ENCODE measurements around the gene SPPL2C.
"Not testable (repeated sequence)": the region's sequence is repeated elsewhere in the genome, so short reads cannot be mapped to it uniquely, and the experiment has no call there.

Gene SPPL2C

DNA sequence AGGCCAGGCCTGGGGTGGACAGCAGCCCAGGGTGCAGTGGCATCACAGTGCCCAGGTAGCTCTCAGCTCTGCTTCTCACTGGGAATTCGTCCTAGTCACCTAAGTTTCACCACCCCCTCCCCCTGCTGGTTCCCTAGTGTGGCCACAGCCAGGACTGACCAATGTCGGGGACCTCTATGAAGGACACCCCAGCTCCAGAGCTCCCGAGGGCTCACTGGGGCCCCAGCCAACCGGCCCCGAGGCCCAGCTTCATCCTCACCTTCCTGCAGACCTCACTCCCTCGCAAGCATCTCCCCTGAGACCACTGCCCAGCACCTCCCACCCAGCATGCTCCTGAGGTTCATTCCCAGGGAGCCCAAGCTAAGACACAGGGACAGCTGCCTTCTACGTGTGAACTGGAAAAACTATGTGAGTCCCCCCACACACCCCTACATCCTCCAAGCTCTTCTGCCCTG, 4.9 kb downstream of the SPPL2C start:
- DNase-seq (ENCODE audit: insufficient read length, low spot score) (no peak), FAIRE-seq (no peak)

DNA sequence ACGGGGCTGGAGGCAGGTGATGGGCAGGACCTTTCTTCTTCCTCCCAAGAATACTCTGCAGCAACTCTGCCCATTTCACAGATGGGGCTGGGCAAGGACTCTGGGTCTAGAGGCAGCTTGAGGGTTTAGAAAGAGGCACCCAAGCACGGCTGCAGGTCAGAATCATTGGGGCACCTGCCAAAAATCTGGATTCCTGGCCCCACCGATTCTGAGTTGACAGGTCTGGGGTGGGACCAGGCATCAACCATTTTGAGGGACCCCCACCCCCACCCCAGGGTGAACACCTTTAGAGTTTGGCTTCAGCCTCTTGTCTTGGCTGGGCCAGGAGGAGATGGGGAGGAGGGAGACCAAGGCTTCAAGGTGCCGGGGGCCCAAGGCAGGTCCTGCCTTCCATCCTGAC, 5.3 kb downstream of the SPPL2C start:
- FAIRE-seq (no peak), DNase-seq (ENCODE audit: insufficient read length, low spot score) (no peak)

DNA sequence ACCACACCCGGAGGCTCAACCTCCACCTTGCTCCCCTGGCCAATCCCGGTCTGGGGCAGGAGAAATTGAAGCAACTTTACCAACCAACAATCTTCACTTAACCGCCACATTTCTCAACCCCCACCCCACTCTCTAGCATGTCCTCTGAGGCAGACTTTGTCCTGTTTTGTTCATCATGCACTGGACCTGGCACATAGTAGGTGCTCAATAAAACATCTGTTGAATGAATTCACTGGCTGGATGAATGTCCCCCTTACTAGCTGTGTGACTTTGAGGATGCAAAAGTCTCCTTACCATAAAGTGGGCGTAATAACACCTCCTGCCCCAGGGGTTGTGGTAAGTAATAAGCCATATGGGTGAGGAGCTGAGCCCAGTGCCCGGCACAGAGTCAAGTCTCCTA, 5.8 kb downstream of the SPPL2C start:
- DNase-seq (ENCODE audit: insufficient read length, low spot score), result no peak
- no peak for FAIRE-seq

DNA sequence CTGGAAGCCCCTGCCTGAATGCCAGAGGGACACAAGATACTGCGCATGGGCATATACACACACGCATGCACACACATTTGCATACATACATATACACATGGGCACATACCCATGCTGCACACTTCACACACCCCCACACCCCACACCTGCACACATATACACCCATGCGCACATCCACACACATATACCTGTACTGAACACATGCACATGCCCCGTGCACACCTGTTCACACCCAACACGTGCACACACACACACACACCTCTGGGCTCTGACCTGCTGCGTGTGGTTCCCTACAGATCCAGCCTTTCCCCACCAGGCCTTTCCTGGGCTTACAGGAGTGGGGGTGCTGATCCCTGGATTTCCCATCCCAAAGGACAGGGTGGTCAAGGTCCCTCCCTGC, 6.3 kb downstream of the SPPL2C start:
- FAIRE-seq (no peak), DNase-seq (ENCODE audit: insufficient read length, low spot score) (no peak)

DNA sequence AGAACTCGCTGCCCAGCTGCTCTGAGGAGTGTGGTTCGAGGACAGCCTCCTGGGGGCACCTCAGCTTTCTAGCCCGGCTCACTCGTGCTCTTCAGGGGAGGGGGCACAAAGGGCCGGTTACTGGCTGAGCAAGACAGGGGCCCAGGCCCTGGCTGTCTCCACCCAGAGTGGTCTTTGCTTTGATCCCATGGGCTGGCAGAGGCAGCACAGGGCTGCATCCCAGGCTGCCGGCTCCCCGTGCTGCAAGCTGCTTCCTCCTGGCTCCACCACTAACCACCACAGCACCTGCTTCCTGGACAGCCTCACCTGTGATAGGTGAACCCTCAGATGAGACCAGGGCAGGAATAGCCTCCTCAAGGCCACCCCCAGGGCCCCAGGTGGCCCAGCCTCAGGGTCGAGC, 6.8 kb downstream of the SPPL2C start:
- DNase-seq (ENCODE audit: insufficient read length, low spot score) (no peak), FAIRE-seq (no peak)

DNA sequence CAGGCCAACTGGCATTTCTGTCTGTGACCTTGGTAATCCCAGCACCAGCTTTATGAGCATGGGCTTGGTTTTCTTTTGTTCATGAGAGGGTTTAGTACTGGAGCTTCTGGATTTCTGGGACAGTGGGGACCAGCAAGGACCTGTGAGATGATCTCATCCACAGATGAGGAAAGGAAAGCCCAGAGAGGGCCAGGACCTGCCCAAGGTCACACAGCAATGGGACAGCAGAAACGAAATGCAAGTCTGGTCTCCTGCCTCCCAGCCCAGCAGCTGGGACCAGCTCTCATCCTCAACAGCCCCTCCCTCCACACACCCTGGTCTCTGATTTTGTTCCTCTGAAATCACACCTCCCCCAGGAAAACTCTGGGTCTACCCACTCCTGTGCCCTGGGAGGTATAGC, 7.2 kb downstream of the SPPL2C start:
- FAIRE-seq, result no peak
- no peak for DNase-seq (ENCODE audit: insufficient read length, low spot score)

DNA sequence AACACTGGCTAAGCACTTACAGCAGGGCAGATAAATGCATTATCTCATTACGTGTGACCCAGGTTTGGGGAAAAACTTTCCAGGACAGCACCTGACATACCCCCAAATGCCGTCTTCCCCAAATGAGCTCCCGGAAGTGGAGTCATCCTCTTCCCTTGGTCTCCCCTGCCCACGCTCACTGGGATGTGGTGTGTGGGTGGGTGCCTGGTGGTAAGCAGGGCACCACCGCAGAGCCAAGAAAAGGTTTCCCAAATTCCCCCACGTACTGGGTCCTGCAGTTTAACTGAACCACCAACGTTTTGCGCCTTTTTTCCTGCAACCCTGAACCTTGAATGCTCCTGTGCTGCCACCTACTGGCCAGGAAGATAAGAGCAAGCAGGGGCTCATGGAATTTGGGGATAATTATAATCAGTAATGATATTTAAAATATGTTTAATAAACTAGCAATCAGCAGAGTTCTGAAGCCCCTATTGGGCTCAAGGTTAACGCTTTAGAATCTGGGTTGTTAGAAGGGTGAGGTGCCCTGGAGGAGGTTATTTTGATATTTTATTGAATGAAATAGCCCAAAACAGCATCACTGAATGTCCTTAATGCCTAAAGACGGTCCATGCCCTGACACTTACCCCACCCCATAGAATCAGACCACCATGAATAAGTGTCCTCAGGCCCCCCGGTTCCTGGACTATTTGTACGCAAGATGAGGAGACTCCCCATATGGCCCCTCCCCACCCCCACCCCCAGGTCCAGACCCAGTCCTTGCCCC, 8.0 kb downstream of the SPPL2C start:
- DNase-seq (ENCODE audit: insufficient read length, low spot score), result peak; percentile 55
- FAIRE-seq, result peak; percentile 79

DNA sequence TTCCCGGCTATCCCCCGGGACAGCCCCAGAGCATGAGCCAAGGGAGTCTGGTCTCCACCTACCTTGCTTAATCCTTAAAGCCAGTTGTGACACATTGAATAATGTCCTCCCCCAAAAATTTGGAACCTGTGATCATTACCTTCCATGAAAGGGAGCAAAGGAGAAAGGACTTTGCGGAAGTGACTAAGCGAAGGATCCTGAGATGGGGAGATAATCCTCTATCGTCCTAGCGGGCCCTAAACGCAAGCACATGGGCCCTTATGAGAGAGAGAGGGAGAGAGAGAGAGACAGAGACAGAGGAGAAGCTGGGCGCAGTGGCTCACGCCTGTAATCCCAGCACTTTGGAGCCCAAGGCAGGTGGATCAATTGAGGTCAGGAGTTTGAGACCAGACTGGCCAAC, 9.5 kb downstream of the SPPL2C start:
- FAIRE-seq, result no peak
- no peak for DNase-seq (ENCODE audit: insufficient read length, low spot score)

DNA sequence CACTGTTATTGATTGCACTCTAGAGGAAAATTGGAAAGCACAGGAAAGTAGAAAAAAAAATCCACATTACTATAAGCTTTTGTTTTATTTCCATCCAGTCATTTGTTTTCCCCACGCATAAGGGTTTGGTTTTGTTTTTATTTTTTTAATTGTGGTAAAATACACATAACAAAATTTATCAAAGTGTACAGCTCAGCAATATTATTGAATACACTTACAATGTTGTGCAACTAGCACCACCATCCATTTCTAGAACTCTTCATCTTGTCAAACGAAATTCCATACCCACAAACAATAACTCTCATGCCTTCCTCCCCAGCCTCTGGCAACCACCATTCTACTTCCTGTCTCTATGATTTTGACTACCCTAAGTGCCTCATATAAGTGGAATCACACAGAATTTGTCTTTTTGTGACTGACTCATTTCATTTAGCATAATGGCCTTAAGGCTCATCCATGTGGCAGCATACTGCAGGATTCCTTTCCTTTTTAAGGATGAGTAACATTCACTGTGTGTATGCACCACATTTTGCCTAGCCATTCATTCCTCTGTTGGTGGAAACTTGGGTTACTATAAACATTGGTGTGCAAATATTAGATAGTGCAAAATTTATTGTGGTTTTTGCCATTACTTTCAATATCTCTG, 11.1 kb downstream of the SPPL2C start:
- FAIRE-seq (no peak), DNase-seq (ENCODE audit: insufficient read length, low spot score) (no peak)

DNA sequence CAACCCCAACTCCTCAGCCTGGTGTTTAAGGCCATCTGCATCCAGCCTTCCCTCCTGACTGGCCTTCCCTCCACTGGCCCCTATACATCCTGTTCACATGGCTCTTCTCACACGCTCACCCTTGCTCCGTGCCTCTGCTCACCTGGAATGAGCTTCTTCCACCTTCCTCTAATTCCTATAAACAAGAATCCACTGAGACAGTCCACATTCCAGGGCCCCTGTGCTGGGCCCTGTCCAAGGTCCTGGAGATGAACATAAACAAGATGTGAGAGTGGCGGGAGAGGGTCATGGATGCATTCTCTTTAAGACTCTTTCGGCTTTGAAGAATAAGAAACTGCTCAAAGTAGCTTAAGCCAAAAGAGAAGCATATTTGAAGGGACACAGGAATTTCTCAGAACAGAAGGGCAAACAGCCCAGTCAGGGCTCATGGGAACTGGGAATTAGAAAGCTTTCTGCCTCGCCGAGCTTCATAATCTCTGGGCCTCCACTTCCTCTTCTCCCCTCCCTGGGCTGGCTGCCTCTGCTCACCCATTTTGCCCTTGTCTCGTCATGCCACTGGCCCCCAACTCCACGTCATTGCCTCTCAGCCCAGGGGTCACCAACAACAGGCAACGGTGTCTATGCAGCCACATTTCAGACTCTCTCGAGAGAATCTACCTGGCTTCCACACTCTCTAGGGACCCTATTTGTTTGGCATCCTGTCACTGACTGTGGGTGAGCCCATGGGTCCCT, 13.5 kb downstream of the SPPL2C start:
- no peak for FAIRE-seq
- no peak for DNase-seq (ENCODE audit: insufficient read length, low spot score)

DNA sequence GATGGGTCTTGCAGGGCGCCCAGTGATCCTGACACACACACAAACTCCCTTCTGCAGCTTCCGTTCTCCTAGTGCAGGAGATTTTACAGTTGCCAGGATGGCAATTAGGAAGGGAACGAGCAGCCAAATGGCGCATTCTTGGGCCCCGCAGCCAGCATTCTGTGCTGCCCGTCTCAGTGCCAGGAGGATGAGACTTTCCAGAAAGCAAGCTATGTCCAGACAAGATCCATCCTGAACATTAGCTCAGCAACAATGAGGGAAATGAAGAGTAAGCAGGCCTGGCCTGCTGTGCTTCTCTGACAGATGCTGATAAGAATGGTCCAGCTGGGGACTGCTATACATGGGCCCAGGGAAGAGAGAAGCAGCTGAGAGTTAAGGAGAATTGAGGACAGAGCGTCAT, 16.5 kb downstream of the SPPL2C start:
- no peak for DNase-seq (ENCODE audit: insufficient read length, low spot score)
- no peak for FAIRE-seq

DNA sequence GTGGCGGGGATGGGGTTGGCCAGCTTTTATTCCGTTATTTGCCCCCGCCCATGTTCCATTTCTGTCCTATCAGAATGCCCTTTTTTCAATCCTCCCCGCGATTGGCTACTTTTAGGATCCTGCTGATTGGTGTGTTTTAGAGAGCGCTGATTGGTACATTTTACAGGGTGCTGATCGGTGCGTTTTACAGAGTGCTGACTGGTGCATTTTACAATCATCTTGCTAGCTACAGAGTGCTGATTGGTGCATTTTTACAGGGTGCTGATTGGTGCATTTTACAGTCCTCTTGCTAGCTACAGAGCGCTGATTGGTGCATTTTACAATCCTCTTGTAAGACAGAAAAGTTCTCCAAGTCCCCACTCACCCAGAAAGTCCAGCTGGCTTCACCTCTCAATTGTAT, 17.4 kb downstream of the SPPL2C start:
- DNase-seq (ENCODE audit: insufficient read length, low spot score); FAIRE-seq: not testable (repeated sequence)

DNA sequence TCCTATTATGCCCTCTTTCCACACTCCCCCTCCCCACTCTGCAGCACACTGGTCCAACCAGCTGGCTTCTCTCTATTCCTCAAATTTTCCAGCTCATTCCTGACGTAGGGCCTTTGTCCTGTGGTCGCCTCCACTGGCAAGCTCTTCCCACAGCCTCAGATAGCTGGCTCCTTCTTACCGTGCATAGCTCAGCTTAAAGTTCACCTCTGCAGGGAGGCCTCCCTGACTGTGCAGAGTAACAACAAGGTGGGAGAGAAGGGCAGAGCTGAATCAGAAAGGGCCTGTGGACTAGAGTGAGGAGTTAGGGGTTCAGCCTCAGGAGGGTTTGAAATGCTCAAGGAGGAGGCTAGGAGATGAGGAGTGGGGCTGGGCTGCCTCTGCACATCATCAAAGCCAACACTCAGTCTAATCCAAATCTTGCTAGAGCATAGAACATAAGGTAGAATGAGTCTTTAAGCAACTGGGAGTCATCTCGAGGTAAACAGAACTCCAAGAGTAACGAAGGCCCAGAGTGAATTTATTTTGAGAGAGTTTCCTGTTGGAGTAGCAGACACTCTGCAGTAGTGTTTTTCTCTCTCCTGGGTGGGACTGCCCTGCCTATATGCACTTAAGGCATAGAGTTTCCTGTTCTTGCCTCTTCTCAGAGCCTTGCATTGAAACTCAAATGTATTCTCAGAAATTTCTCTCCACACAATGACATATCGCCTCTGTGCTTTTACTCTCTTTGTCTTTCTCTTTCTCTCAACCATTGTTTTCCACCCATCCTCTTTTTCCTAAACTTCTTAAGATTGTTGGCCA, 19.4 kb downstream of the SPPL2C start:
- DNase-seq (ENCODE audit: insufficient read length, low spot score), result no peak
- FAIRE-seq, result no peak

DNA sequence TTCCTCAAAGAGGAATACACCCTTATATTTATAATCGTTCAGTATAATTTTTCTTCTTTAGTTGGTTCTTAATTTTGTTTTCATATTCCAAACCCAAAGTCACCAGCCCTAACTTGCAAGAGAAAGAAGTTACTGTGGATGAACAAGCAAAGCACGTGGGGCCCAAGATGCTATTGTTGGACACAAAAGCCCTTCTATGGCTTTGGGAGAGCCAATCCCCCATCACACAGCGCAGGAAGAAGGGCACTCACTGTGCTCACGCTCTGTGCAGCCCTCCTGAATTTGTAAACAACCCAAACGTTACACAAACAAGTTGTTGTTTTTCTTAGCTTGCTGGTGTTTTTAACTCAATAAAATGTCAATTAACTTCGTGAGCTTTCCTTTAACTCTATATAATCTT, 22.5 kb downstream of the SPPL2C start:
- FAIRE-seq (no peak), DNase-seq (ENCODE audit: insufficient read length, low spot score) (no peak)

DNA sequence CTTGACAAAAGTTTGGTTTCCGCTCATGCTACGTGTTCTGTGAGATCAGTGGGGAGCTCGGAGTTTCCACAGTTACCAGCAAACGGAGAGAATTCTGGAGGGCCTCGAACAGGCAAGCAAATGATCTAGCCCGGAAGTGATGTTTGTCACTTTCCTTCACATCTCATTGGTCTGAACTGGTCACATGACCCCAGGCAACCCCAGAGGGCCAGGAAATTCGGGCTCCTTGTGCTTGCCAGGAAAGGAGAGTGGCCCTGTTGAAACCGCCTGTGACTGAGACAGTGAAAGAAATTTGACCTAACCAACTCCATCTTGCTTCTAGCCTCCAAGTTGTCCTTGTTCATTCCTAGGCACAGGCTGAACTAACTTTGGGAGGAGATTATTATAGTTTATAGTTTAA, 23.0 kb downstream of the SPPL2C start:
- FAIRE-seq (no peak), DNase-seq (ENCODE audit: insufficient read length, low spot score) (no peak)

DNA sequence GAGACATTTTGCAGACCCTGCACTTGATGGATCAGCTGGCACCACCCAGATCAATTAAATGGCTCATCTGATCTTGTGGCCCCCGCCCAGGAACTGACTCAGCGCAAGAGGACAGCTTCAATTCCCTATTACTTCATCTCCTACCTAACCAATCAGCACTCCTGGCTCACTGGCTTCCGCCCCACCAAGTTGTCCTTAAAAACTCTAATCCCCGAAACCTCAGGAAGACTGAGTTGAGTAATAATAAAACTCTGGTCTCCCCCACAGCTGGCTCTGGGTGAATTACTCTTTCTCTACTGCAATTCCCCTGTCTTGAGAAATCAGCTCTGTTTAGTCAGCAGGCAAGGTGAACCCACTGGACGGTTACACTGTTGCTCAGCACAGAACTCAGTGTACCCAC, 23.6 kb downstream of the SPPL2C start:
- DNase-seq (ENCODE audit: insufficient read length, low spot score) (no peak), FAIRE-seq (no peak)

DNA sequence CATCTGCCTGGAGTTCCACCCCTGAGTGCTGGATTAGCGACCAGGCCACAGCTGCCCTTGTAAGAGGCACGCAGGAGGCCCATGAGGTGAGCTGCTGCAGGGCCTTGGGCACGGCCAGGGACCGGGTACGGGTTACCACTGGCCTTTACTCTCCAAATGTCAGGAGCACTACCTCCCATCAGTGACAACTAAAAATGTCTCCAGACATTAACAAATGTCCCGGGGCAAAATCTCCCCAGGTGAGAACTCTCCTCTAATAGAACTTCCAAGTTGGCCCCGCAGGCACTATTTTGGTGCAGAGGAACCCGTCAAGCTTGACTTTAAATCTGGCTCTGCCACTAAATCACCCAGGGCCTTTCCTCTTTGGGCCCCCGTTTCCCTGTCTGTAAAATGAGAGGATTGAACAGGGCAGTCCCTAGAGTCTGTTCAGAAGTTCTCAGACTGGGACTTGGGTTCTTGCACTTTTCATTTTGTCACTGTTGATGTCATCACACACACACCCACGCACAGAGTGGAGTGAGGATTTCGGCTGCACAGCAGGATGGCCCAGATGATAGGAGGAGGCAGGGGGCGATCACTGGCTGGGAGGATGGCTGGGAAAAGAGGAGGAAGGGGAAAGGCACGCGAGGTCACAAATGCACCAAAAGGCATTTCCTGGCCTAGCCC, 25.1 kb downstream of the SPPL2C start:
- no peak for DNase-seq (ENCODE audit: insufficient read length, low spot score)
- FAIRE-seq, result no peak

DNA sequence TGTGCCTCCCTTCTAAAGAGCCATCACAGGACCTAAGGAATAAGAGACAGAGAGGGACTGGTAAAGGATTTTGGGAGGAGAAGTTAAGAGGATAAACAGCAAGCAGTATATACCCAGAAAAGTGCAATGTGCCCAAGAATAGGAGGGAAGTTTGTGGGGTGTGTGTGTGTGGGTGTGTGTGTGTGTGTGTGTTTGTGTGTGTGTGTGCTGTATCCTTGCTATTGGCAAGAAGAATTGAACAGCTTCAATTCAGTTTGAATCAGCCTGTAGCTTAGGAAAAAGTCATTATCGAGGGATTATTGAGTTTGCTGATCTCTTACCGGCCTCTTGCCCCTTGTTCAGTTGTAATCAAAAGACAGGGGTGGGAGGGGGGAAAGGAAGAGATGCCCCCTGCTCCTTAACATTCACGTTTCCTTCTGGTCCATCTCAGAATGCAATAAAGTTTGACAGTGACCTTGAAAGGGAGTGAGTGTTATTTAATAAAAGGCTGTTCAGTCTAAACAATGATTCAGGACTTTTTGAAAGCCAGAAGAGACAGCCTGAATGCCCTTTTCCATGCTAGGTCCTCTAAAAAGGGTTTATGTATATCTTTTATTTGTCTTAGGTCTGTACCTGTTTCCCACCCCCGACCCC, 25.8 kb downstream of the SPPL2C start:
- FAIRE-seq (no peak), DNase-seq (ENCODE audit: insufficient read length, low spot score) (no peak)

DNA sequence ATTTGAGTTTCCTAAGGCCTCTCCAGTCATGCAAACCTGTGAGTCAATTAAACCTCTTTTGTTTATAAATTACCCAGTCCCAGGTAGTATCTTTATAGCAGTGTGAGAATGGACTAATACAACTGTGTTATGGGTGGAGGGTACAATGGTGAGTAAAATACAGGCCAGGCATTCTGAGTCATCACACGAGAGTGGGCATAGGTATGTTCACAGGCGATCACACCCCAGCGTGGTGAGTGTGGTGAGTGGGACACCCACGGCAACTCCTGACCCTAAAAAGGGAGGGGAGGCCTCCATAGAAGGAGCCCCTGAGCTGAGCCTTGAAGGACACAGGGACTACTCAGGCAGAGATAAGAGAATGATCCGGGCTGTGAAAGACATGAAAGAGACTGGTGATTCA, 27.0 kb downstream of the SPPL2C start:
- no peak for FAIRE-seq

DNA sequence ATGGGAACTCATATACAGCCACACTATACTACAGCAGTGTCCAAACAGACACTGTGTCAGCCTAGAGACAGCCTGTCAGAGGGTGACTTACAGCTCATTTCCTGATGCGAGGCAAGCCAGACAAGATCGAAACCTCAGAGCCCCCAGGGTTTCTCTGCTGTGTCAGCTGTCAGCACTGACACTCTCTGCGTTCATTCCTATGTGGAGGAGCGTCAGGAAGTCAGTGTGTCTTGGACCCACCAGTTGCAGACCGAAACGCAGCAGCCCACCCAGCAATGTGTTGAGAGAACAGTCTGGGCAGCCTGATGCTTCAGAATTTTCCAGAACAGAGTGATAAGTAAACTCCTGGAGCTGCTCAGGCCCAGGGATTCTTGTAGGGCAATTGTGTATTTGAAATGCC, 29.0 kb downstream of the SPPL2C start:
- FAIRE-seq (no peak), DNase-seq (ENCODE audit: insufficient read length, low spot score) (no peak)

More for the DNA sequence above, 27.0 kb downstream of the SPPL2C start:
- no peak for DNase-seq (ENCODE audit: insufficient read length, low spot score)
